HEK293 (cell line): ENCODE results near the gene KCNT1.
A peak's percentile ranks its signal among the peaks of the same experiment; 100 is the strongest.

ENCODE experiments used
- ATF2 ChIP-seq: fragments of 450-650 bp; formaldehyde crosslinking; IDR thresholded peaks from 2 replicates; pipeline ENCODE4 v1.5.1; 2016; ENCODE audit warnings: missing biosample characterization, missing genetic modification characterization, low read depth
- INSM2 ChIP-seq: fragments of 450-650 bp; formaldehyde crosslinking; IDR thresholded peaks from 2 replicates; pipeline ENCODE4 v1.5.1; 2016; ENCODE audit warnings: missing biosample characterization, missing genetic modification characterization
- RBAK ChIP-seq: fragments of 450-650 bp; formaldehyde crosslinking; IDR thresholded peaks from 2 replicates; pipeline ENCODE4 v1.5.1; 2016; ENCODE audit warnings: missing biosample characterization, missing genetic modification characterization
- ZBTB1 ChIP-seq: fragments of 450-650 bp; formaldehyde crosslinking; IDR thresholded peaks from 2 replicates; pipeline ENCODE4 v1.5.1; 2016; ENCODE audit warnings: missing biosample characterization, missing genetic modification characterization
- ZBTB11 ChIP-seq: fragments of 450-650 bp; formaldehyde crosslinking; conservative IDR thresholded peaks from 2 replicates; pipeline ENCODE4 v1.5.1; 2016; ENCODE audit warnings: low read depth, missing biosample characterization, missing genetic modification characterization
- ZBTB7A ChIP-seq: fragments of 450-650 bp; formaldehyde crosslinking; IDR thresholded peaks from 2 replicates; pipeline ENCODE4 v1.5.1; 2016; ENCODE audit warnings: low read depth, missing biosample characterization, missing genetic modification characterization
- ZNF23 ChIP-seq: fragments of 450-650 bp; formaldehyde crosslinking; IDR thresholded peaks from 2 replicates; pipeline ENCODE4 v1.5.1; 2016; ENCODE audit warnings: missing biosample characterization, missing genetic modification characterization, borderline replicate concordance
- ZNF391 ChIP-seq: fragments of 450-650 bp; formaldehyde crosslinking; IDR thresholded peaks from 2 replicates; pipeline ENCODE4 v1.5.1; 2016; ENCODE audit warnings: low read depth, missing biosample characterization, missing genetic modification characterization, borderline replicate concordance
- ZNF561 ChIP-seq: fragments of 450-650 bp; IDR thresholded peaks from 2 replicates; pipeline ENCODE4 v1.5.1; 2018; ENCODE audit warnings: missing biosample characterization, missing genetic modification characterization, borderline replicate concordance
- TF ChIP-seq, protein P1 (sequence below): fragments of 450-650 bp; formaldehyde crosslinking; IDR thresholded peaks from 2 replicates; pipeline ENCODE4 v1.5.1; 2016; ENCODE audit warnings: missing biosample characterization, missing genetic modification characterization
- TF ChIP-seq, protein P2 (sequence below): fragments of 450-650 bp; IDR thresholded peaks from 2 replicates; pipeline ENCODE4 v1.5.1; 2018; ENCODE audit warnings: missing biosample characterization, mild to moderate bottlenecking, missing genetic modification characterization

- TF ChIP-seq ZNF561: no peak
- TF ChIP-seq ZNF391 (tag by site-specific recombination): no peak
- TF ChIP-seq ZNF23 (tag by site-specific recombination): no peak
- no peak for TF ChIP-seq INSM2 (tag by site-specific recombination)
- TF ChIP-seq ZBTB7A: peak; percentile 71; the same call in 1 of the 2 replicates
- no peak for TF ChIP-seq ZBTB11 (tag by site-specific recombination)
- TF ChIP-seq ZBTB1 (tag by site-specific recombination): no peak
- TF ChIP-seq, protein P1, sequence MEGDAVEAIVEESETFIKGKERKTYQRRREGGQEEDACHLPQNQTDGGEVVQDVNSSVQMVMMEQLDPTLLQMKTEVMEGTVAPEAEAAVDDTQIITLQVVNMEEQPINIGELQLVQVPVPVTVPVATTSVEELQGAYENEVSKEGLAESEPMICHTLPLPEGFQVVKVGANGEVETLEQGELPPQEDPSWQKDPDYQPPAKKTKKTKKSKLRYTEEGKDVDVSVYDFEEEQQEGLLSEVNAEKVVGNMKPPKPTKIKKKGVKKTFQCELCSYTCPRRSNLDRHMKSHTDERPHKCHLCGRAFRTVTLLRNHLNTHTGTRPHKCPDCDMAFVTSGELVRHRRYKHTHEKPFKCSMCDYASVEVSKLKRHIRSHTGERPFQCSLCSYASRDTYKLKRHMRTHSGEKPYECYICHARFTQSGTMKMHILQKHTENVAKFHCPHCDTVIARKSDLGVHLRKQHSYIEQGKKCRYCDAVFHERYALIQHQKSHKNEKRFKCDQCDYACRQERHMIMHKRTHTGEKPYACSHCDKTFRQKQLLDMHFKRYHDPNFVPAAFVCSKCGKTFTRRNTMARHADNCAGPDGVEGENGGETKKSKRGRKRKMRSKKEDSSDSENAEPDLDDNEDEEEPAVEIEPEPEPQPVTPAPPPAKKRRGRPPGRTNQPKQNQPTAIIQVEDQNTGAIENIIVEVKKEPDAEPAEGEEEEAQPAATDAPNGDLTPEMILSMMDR (tag by site-specific recombination): peak; percentile 78
- TF ChIP-seq RBAK (tag by site-specific recombination): no peak
- no peak for TF ChIP-seq ATF2 (tag by site-specific recombination)
- TF ChIP-seq, protein P2, sequence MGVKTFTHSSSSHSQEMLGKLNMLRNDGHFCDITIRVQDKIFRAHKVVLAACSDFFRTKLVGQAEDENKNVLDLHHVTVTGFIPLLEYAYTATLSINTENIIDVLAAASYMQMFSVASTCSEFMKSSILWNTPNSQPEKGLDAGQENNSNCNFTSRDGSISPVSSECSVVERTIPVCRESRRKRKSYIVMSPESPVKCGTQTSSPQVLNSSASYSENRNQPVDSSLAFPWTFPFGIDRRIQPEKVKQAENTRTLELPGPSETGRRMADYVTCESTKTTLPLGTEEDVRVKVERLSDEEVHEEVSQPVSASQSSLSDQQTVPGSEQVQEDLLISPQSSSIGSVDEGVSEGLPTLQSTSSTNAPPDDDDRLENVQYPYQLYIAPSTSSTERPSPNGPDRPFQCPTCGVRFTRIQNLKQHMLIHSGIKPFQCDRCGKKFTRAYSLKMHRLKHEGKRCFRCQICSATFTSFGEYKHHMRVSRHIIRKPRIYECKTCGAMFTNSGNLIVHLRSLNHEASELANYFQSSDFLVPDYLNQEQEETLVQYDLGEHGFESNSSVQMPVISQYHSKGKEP (tag by site-specific recombination): no peak
Observed at GRCh38 chr9:135797507-135798262, 95.7 kb downstream of the KCNT1 start.
